Ishikawa (cell line): Measurements from ENCODE around the gene TMUB2.
A peak's percentile ranks its signal among the peaks of the same experiment; 100 is the strongest.

Experiments
- CEBPB ChIP-seq: IDR thresholded peaks from 2 replicates; pipeline ENCODE4 v1.6.1; 2012
- CREB1 ChIP-seq: IDR thresholded peaks from 2 replicates; pipeline ENCODE4 v1.6.1; 2012; ENCODE audit warnings: low read depth
- EGR1 ChIP-seq: IDR thresholded peaks from 2 replicates; pipeline ENCODE4 v1.6.1; 2012
- EP300 ChIP-seq: IDR thresholded peaks from 2 replicates; pipeline ENCODE4 v1.6.1; 2012; ENCODE audit warnings: borderline replicate concordance
- FOXM1 ChIP-seq: IDR thresholded peaks from 2 replicates; pipeline ENCODE4 v1.6.1; 2012; ENCODE audit warnings: low read depth, borderline replicate concordance
- MAX ChIP-seq: IDR thresholded peaks from 2 replicates; pipeline ENCODE4 v1.6.1; 2012
- NFIC ChIP-seq: IDR thresholded peaks from 2 replicates; pipeline ENCODE4 v1.6.1; 2012
- RAD21 ChIP-seq: IDR thresholded peaks from 2 replicates; pipeline ENCODE4 v1.6.1; 2012; ENCODE audit warnings: low read depth
- TAF1 ChIP-seq: IDR thresholded peaks from 2 replicates; pipeline ENCODE4 v1.6.1; 2012; ENCODE audit warnings: low read depth, mild to moderate bottlenecking
- TCF12 ChIP-seq: IDR thresholded peaks from 2 replicates; pipeline ENCODE4 v1.6.1; 2012; ENCODE audit warnings: low read depth
- TEAD4 ChIP-seq: IDR thresholded peaks from 2 replicates; pipeline ENCODE4 v1.6.1; 2012
- USF1 ChIP-seq: IDR thresholded peaks from 2 replicates; pipeline ENCODE4 v1.6.1; 2012
- TF ChIP-seq, protein P1 (sequence below): IDR thresholded peaks from 2 replicates; pipeline ENCODE4 v1.6.1; 2012; ENCODE audit warnings: low read depth, mild to moderate bottlenecking

DNA sequence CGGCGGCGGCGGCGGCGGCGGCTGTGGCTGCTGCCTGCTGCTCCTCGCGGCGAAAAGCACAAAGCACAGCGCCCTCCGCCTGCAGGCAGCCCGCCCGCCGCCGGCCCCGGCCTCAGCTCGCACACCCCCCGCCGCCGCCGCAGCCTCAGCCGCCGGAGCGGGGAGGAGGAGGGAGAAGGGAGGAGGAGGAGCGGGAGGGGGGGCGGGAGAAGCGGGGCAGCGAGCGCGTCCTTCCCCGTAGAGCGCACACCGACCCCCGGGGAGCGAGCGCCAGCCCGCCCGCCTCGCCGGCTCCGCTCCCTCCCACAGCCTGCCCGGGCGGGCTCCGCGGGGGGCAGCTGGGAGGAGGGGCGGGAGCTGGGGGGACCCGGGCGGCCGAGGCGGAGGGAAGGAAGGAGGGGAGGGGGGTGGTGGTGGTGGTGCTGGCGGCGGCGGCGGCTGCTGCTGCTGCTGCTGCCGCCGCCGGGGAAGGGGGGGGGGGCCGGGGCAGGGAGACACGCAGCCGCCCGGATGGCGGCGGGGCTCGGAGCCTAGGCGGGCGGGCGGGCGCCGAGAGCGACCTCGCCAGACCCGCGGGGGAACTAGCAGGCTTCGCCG lies 32.9 kb downstream of the TMUB2 start, which contains the start of gene UBTF:
- TF ChIP-seq, protein P1, sequence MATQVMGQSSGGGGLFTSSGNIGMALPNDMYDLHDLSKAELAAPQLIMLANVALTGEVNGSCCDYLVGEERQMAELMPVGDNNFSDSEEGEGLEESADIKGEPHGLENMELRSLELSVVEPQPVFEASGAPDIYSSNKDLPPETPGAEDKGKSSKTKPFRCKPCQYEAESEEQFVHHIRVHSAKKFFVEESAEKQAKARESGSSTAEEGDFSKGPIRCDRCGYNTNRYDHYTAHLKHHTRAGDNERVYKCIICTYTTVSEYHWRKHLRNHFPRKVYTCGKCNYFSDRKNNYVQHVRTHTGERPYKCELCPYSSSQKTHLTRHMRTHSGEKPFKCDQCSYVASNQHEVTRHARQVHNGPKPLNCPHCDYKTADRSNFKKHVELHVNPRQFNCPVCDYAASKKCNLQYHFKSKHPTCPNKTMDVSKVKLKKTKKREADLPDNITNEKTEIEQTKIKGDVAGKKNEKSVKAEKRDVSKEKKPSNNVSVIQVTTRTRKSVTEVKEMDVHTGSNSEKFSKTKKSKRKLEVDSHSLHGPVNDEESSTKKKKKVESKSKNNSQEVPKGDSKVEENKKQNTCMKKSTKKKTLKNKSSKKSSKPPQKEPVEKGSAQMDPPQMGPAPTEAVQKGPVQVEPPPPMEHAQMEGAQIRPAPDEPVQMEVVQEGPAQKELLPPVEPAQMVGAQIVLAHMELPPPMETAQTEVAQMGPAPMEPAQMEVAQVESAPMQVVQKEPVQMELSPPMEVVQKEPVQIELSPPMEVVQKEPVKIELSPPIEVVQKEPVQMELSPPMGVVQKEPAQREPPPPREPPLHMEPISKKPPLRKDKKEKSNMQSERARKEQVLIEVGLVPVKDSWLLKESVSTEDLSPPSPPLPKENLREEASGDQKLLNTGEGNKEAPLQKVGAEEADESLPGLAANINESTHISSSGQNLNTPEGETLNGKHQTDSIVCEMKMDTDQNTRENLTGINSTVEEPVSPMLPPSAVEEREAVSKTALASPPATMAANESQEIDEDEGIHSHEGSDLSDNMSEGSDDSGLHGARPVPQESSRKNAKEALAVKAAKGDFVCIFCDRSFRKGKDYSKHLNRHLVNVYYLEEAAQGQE = no peak
- TF ChIP-seq USF1 (no peak), RAD21 (no peak), TEAD4 (no peak), TCF12 (peak; percentile 31), FOXM1 (no peak), MAX (no peak; the same call in 1 of the 2 replicates), CEBPB (no peak), EGR1 (no peak), NFIC (0 out of 2 replicates have a peak, but pooled peaks have one; percentile 3), EP300 (no peak), CREB1 (no peak), TAF1 (no peak; the same call in 1 of the 2 replicates)
